Ishikawa (cell line): ENCODE results near the gene PRKCB.

ENCODE experiments used
- CEBPB ChIP-seq: IDR thresholded peaks from 2 replicates; pipeline ENCODE4 v1.6.1; 2012
- CREB1 ChIP-seq: IDR thresholded peaks from 2 replicates; pipeline ENCODE4 v1.6.1; 2012; ENCODE audit warnings: low read depth
- EGR1 ChIP-seq: IDR thresholded peaks from 2 replicates; pipeline ENCODE4 v1.6.1; 2012
- EP300 ChIP-seq: IDR thresholded peaks from 2 replicates; pipeline ENCODE4 v1.6.1; 2012; ENCODE audit warnings: borderline replicate concordance
- FOXM1 ChIP-seq: IDR thresholded peaks from 2 replicates; pipeline ENCODE4 v1.6.1; 2012; ENCODE audit warnings: low read depth, borderline replicate concordance
- NFIC ChIP-seq: IDR thresholded peaks from 2 replicates; pipeline ENCODE4 v1.6.1; 2012
- RAD21 ChIP-seq: IDR thresholded peaks from 2 replicates; pipeline ENCODE4 v1.6.1; 2012; ENCODE audit warnings: low read depth
- TAF1 ChIP-seq: IDR thresholded peaks from 2 replicates; pipeline ENCODE4 v1.6.1; 2012; ENCODE audit warnings: low read depth, mild to moderate bottlenecking
- TCF12 ChIP-seq: IDR thresholded peaks from 2 replicates; pipeline ENCODE4 v1.6.1; 2012; ENCODE audit warnings: low read depth
- TEAD4 ChIP-seq: IDR thresholded peaks from 2 replicates; pipeline ENCODE4 v1.6.1; 2012
- YY1 ChIP-seq: IDR thresholded peaks from 2 replicates; pipeline ENCODE4 v1.6.1; 2012; ENCODE audit warnings: low read depth
- ZBTB7A ChIP-seq: IDR thresholded peaks from 2 replicates; pipeline ENCODE4 v1.6.1; 2012; ENCODE audit warnings: low read depth
- TF ChIP-seq, protein P1 (sequence below): IDR thresholded peaks from 2 replicates; pipeline ENCODE4 v1.6.1; 2012; ENCODE audit warnings: low read depth, mild to moderate bottlenecking
- TF ChIP-seq, protein P2 (sequence below): IDR thresholded peaks from 2 replicates; pipeline ENCODE4 v1.6.1; 2012
- TF ChIP-seq, protein P3 (sequence below): IDR thresholded peaks from 2 replicates; pipeline ENCODE4 v1.6.1; 2012

The PRKCB gene

DNA sequence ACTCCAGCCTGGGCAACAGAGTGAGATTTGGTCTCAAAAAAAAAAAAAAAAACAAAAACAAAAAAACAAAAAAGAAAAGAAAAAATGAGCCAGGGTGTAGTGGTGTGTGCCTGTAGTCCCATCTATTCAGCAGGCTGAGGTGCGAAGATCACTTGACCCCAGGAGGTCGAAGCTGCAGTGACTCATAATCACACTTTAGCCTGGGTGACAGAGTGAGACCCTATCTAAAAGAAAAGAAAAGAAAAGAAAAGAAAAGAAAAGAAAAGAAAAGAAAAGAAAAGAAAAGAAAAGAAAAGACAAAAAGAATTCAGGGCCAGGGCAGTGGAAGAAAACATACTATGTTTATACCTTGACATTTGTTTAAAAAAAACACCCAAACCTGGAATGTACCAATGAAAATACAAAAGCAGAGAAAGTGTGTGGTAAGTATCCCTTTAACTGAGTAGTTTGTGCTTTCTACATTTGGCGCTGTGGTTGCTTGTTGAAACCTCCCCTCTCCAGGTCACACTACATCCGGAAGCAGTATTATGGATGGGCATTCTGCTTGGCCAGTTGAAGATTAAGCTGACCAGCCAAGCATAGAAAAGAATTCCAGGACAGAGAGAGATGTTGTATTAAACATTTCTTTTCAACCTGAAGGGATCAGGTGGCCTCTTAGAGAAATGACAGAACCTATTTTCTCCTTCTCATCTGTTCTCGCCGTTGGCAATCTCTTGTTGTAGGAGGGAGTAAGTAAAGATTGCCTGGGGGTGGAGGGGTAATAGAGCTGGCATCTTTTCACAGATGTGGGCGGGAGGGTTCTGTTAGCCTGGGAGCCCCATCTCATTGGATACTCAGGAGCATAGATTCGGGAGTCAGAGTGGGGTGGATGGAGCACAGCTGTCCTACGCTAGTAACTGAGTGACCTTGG is 12.1 kb upstream of the PRKCB start:
- no peak for TF ChIP-seq TAF1
- no peak for TF ChIP-seq FOXM1
- no peak for TF ChIP-seq EP300
- no peak for TF ChIP-seq CEBPB
- TF ChIP-seq, protein P1, sequence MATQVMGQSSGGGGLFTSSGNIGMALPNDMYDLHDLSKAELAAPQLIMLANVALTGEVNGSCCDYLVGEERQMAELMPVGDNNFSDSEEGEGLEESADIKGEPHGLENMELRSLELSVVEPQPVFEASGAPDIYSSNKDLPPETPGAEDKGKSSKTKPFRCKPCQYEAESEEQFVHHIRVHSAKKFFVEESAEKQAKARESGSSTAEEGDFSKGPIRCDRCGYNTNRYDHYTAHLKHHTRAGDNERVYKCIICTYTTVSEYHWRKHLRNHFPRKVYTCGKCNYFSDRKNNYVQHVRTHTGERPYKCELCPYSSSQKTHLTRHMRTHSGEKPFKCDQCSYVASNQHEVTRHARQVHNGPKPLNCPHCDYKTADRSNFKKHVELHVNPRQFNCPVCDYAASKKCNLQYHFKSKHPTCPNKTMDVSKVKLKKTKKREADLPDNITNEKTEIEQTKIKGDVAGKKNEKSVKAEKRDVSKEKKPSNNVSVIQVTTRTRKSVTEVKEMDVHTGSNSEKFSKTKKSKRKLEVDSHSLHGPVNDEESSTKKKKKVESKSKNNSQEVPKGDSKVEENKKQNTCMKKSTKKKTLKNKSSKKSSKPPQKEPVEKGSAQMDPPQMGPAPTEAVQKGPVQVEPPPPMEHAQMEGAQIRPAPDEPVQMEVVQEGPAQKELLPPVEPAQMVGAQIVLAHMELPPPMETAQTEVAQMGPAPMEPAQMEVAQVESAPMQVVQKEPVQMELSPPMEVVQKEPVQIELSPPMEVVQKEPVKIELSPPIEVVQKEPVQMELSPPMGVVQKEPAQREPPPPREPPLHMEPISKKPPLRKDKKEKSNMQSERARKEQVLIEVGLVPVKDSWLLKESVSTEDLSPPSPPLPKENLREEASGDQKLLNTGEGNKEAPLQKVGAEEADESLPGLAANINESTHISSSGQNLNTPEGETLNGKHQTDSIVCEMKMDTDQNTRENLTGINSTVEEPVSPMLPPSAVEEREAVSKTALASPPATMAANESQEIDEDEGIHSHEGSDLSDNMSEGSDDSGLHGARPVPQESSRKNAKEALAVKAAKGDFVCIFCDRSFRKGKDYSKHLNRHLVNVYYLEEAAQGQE = no peak
- no peak for TF ChIP-seq ZBTB7A
- no peak for TF ChIP-seq EGR1
- TF ChIP-seq TEAD4 = no peak
- no peak for TF ChIP-seq NFIC

DNA sequence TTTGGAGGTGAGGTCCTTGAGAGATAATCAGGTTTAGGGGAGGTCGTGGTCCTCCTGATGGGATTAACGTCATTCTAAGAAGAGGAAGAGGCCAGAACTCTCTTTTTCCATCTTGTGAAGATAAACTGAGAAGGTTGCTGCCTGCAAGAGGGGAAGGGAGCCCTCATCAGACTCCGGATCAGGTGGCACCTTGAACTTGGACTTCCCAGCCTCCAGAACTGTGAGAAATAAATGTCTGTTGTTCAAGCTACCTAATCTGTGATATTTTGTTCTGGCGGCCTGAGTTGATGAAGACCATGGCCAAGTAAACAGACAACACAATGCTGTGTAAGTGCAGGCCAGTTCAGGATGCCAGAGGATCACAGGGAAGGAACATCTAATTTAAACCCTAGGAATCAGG is 10.9 kb upstream of the PRKCB start:
- TF ChIP-seq, protein P2, sequence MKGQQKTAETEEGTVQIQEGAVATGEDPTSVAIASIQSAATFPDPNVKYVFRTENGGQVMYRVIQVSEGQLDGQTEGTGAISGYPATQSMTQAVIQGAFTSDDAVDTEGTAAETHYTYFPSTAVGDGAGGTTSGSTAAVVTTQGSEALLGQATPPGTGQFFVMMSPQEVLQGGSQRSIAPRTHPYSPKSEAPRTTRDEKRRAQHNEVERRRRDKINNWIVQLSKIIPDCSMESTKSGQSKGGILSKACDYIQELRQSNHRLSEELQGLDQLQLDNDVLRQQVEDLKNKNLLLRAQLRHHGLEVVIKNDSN = no peak
- TF ChIP-seq RAD21 (no peak), TEAD4 (no peak), NFIC (no peak), TAF1 (no peak), TCF12 (no peak), ZBTB7A (no peak), FOXM1 (no peak), EGR1 (no peak), CEBPB (no peak), EP300 (no peak), YY1 (no peak), CREB1 (no peak)
- TF ChIP-seq, protein P3, sequence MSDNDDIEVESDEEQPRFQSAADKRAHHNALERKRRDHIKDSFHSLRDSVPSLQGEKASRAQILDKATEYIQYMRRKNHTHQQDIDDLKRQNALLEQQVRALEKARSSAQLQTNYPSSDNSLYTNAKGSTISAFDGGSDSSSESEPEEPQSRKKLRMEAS = no peak
- TF ChIP-seq, protein P1 = no peak

DNA sequence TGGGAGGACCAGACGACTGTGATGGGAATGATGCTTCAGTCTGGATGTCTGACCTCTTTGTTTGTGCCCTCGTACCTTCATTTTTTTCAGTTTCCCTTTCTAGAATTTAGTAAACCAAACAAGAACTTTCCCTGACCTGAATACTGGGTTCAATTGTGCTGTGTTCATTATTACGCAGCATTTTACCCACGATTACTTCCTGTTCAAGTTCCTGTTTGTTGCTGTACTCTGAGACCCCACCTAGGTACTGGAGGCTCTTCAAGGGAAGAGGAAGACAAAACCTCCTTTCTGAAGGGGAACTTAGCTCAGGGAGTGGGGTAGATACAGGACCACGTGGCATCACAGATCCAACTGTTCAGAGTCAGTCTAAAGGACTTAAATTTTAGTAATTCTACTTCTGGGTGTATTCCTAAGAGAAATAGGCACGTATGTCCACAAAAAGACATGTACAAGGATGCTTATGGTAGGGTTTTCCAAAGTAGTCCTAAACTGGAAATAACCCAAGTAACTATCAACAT is 9.2 kb upstream of the PRKCB start:
- no peak for TF ChIP-seq FOXM1
- TF ChIP-seq CEBPB = no peak
- TF ChIP-seq EGR1 = no peak
- TF ChIP-seq, protein P2 = no peak
- TF ChIP-seq TAF1 = no peak
- TF ChIP-seq TCF12 = no peak
- TF ChIP-seq NFIC = no peak
- TF ChIP-seq, protein P1 = no peak
- TF ChIP-seq RAD21 = no peak
- TF ChIP-seq EP300 = no peak

DNA sequence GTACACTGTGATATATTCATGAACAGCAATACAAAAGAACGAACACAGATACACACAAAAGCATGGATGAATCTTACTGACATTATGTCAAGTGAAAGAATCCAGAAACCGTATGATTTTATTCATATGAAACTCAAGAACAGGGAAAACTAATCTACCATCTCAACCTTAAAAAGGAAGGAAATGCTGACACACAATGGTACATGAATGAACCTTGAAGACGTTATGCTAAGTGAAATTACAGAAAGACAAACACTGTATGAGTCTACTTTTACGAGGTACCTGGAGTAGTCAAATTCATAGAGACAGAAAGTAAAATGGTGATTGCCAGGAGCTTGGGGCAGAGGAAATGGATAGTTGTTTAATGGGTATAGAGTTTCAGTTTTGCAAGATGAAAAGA is 8.7 kb upstream of the PRKCB start:
- no peak for TF ChIP-seq TCF12
- TF ChIP-seq EGR1 = no peak
- TF ChIP-seq ZBTB7A = no peak
- TF ChIP-seq TAF1 = no peak
- TF ChIP-seq, protein P2 = no peak
- no peak for TF ChIP-seq NFIC
- TF ChIP-seq FOXM1 = no peak
- no peak for TF ChIP-seq YY1
- no peak for TF ChIP-seq CREB1
- no peak for TF ChIP-seq RAD21
- no peak for TF ChIP-seq TEAD4
- TF ChIP-seq CEBPB = no peak
- TF ChIP-seq, protein P3 = no peak
- TF ChIP-seq, protein P1 = no peak
- TF ChIP-seq EP300 = no peak
